Liver (tissue), 9 donors: ENCODE data around the gene CAST. TPM values are rescaled to one million over a fixed set of nuclear protein-coding genes. Genes with fewer than 3 reads are reported as not detected.
A peak's percentile ranks its signal among the peaks of the same experiment; 100 is the strongest.

Source experiments
- DNase-seq: peaks from one replicate; pipeline ENCODE4 v3.0.0-alpha.2; 2017; ENCODE audit warnings: low spot score
- H3K27ac ChIP-seq, 2 donors: one replicate each; pipeline ENCODE4 v1.7.0; 2013; ENCODE audit warnings: inconsistent platforms in 2 of 2, low read length in 2 of 2, control low read depth in 1 of 2, low read depth in 1 of 2, mild to moderate bottlenecking in 1 of 2
- H3K27me3 ChIP-seq, 4 donors: one replicate each; pipeline versions ENCODE4 v1.6.1 to v1.7.0; 2013; ENCODE audit warnings: low read length in 3 of 4, inconsistent platforms in 1 of 4, mild to moderate bottlenecking in 1 of 4, moderate library complexity in 1 of 4; ENCODE audit not compliant: control insufficient read depth in 4 of 4, insufficient read depth in 4 of 4
- H3K36me3 ChIP-seq, 4 donors: one replicate each; pipeline versions ENCODE4 v1.6.1 to v1.7.0; 2013; ENCODE audit warnings: low read length in 3 of 4, mild to moderate bottlenecking in 3 of 4, low read depth in 1 of 4, moderate library complexity in 1 of 4; ENCODE audit not compliant: control insufficient read depth in 4 of 4, insufficient read depth in 3 of 4
- H3K4me1 ChIP-seq, 4 donors: one replicate each; pipeline versions ENCODE4 v1.6.1 to v1.7.0; 2013; ENCODE audit warnings: low read length in 3 of 4, mild to moderate bottlenecking in 3 of 4, moderate library complexity in 1 of 4; ENCODE audit not compliant: control insufficient read depth in 4 of 4, insufficient read depth in 4 of 4
- H3K4me3 ChIP-seq, 3 donors: one replicate each; pipeline versions ENCODE4 v1.6.1 to v1.7.0; 2013; ENCODE audit warnings: low read length in 3 of 3, control low read depth in 1 of 3, low read depth in 1 of 3, mild to moderate bottlenecking in 1 of 3
- H3K9ac ChIP-seq, 2 donors: one replicate each; pipeline ENCODE4 v1.7.0; 2013; ENCODE audit warnings: low read length in 2 of 2, mild to moderate bottlenecking in 2 of 2, moderate library complexity in 2 of 2, control low read depth in 1 of 2, low read depth in 1 of 2
- H3K9me3 ChIP-seq, 4 donors: one replicate each; pipeline versions ENCODE4 v1.6.1 to v1.7.0; 2013; ENCODE audit warnings: low read length in 3 of 4; ENCODE audit not compliant: control insufficient read depth in 4 of 4
- FOXA1 ChIP-seq: IDR thresholded peaks from 2 replicates; pipeline ENCODE4 v1.6.1; 2016; ENCODE audit warnings: antibody characterized with exemption
- FOXA2 ChIP-seq: IDR thresholded peaks from 2 replicates; pipeline ENCODE4 v1.6.1; 2016; ENCODE audit warnings: antibody characterized with exemption
- HNF4A ChIP-seq, 2 donors: conservative IDR thresholded peaks; 2 replicates each; pipeline ENCODE4 v1.6.1; 2016; ENCODE audit warnings: antibody characterized with exemption in 2 of 2, mild to moderate bottlenecking in 2 of 2
- NR2F2 ChIP-seq: IDR thresholded peaks from 2 replicates; pipeline ENCODE4 v1.6.1; 2016; ENCODE audit warnings: antibody characterized with exemption
- RAD21 ChIP-seq, 2 donors: IDR thresholded peaks; 2 replicates each; pipeline ENCODE4 v1.6.1; 2016; ENCODE audit warnings: antibody characterized with exemption in 2 of 2, mild to moderate bottlenecking in 2 of 2
- RXRA ChIP-seq, 2 donors: IDR thresholded peaks; 2 replicates each; pipeline ENCODE4 v1.6.1; 2017 to 2018; ENCODE audit warnings: antibody characterized with exemption in 2 of 2, mild to moderate bottlenecking in 1 of 2
- SP1 ChIP-seq: IDR thresholded peaks from 2 replicates; pipeline ENCODE4 v1.6.1; 2018; ENCODE audit warnings: antibody characterized with exemption, mild to moderate bottlenecking
- WGBS: extraction: QIAGEN DNeasy Blood & Tissue Kit; methylation state at CpG from one replicate; pipeline ENCODE4 v1.1.7; 2013; 5-methylcytosine and 5-hydroxymethylcytosine counted together
- polyA plus RNA-seq, 2 donors: library from polyadenylated mRNA; stranded (reverse) in 1 of 2; unstranded in 1 of 2; fragments of 200-250 nt in 1 of 2; fragments of >200 nt in 1 of 2; fragmentation: Nextera tagmentation in 1 of 2; extraction: Ambion mirVana in 1 of 2; gene quantifications; one replicate each; pipeline versions ENCODE4 v1.2.1 to v1.2.3, GENCODE V29; 2013 to 2015
- total RNA-seq, 2 donors: library from RNA; depleted of rRNA; stranded (reverse); fragments of >200 nt; gene quantifications; one replicate each; pipeline ENCODE4 v1.2.3, GENCODE V29; 2014
- TF ChIP-seq, protein P1 (sequence below): IDR thresholded peaks from 2 replicates; pipeline ENCODE4 v1.6.1; 2016; ENCODE audit warnings: antibody characterized with exemption, mild to moderate bottlenecking
- TF ChIP-seq, protein P2 (sequence below): IDR thresholded peaks from 2 replicates; pipeline ENCODE4 v1.6.1; 2016; ENCODE audit warnings: antibody characterized with exemption
- TF ChIP-seq, protein P3 (sequence below): fragments of 150-350 bp; IDR thresholded peaks from 2 replicates; pipeline ENCODE4 v1.5.1; 2017; ENCODE audit warnings: improper control_type of control experiment, low read depth, low read length; ENCODE audit not compliant: missing input control
- TF ChIP-seq, protein P4 (sequence below): IDR thresholded peaks from 2 replicates; pipeline ENCODE4 v1.6.1; 2016; ENCODE audit warnings: antibody characterized with exemption
- donor health status: healthy.
- donor health status: healthy.
- donor health status: healthy.
- donor health status: healthy.
- donor health status: healthy.

CAST gene
- total and polyA plus RNA-seq, 4 donors, result 43.3 to 126 (median 81.0) TPM

DNA sequence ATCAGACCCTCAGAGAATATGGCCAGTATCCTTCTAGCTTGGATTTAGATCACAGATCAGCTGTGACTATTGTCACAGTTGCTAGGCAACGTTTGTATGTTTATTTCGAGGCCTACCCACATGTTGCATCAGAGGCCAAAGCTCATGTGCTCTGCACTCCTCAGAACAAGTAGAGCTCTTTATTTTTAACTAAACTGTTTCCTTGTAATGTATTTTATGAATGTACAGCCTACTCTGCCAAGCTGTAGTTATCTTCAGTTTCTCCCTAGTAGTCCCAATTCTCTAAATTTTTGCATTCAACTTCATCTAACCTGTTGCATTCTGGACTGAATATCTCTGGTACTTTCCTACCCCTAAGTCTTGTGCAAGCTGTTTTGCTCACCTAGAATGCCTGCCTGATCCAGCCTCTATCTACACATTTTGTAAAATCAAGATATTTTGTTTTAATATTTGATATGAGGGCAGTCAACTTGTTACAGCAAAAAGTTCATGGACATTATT lies 52.8 kb downstream of the CAST start (continued):
- TF ChIP-seq, protein P1, sequence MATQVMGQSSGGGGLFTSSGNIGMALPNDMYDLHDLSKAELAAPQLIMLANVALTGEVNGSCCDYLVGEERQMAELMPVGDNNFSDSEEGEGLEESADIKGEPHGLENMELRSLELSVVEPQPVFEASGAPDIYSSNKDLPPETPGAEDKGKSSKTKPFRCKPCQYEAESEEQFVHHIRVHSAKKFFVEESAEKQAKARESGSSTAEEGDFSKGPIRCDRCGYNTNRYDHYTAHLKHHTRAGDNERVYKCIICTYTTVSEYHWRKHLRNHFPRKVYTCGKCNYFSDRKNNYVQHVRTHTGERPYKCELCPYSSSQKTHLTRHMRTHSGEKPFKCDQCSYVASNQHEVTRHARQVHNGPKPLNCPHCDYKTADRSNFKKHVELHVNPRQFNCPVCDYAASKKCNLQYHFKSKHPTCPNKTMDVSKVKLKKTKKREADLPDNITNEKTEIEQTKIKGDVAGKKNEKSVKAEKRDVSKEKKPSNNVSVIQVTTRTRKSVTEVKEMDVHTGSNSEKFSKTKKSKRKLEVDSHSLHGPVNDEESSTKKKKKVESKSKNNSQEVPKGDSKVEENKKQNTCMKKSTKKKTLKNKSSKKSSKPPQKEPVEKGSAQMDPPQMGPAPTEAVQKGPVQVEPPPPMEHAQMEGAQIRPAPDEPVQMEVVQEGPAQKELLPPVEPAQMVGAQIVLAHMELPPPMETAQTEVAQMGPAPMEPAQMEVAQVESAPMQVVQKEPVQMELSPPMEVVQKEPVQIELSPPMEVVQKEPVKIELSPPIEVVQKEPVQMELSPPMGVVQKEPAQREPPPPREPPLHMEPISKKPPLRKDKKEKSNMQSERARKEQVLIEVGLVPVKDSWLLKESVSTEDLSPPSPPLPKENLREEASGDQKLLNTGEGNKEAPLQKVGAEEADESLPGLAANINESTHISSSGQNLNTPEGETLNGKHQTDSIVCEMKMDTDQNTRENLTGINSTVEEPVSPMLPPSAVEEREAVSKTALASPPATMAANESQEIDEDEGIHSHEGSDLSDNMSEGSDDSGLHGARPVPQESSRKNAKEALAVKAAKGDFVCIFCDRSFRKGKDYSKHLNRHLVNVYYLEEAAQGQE, result peak; percentile 35
- TF ChIP-seq RXRA (IDR thresholded peaks at IDR 0.05) (peak; percentile 59 to 72), NR2F2 (peak; percentile 59), SP1 (peak; percentile 65), FOXA1 (no peak)
- TF ChIP-seq, protein P2, sequence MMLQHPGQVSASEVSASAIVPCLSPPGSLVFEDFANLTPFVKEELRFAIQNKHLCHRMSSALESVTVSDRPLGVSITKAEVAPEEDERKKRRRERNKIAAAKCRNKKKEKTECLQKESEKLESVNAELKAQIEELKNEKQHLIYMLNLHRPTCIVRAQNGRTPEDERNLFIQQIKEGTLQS, result peak; percentile 93

DNA sequence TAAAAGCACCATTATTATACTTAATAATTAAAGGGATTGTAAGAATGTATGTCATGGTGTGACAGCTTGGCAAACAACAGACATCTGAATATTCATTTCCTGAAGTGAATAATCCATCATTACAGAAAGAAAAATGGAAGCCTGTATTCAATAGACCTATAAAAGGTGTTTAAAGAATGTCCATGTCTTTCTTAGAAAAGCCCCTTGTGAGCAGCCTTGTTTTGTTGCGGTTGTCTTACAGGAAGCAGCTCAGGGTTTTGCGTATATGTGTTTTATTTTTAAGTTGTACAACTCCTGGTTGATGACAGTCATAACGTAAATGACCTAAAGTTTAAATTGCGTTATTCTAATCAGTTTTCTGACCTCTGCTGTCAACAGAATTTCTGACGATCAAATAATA lies 53.8 kb downstream of the CAST start:
- DNase-seq, result no peak
- H3K4me3 ChIP-seq, result no peak overlapping the region
- peak overlapping the region in 1 of 2 donors; percentile 79 for H3K27ac ChIP-seq
- TF ChIP-seq FOXA2, result no peak
- TF ChIP-seq RXRA (IDR thresholded peaks at IDR 0.05), result no peak
- TF ChIP-seq, protein P3, sequence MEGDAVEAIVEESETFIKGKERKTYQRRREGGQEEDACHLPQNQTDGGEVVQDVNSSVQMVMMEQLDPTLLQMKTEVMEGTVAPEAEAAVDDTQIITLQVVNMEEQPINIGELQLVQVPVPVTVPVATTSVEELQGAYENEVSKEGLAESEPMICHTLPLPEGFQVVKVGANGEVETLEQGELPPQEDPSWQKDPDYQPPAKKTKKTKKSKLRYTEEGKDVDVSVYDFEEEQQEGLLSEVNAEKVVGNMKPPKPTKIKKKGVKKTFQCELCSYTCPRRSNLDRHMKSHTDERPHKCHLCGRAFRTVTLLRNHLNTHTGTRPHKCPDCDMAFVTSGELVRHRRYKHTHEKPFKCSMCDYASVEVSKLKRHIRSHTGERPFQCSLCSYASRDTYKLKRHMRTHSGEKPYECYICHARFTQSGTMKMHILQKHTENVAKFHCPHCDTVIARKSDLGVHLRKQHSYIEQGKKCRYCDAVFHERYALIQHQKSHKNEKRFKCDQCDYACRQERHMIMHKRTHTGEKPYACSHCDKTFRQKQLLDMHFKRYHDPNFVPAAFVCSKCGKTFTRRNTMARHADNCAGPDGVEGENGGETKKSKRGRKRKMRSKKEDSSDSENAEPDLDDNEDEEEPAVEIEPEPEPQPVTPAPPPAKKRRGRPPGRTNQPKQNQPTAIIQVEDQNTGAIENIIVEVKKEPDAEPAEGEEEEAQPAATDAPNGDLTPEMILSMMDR, result no peak
- TF ChIP-seq HNF4A (conservative IDR thresholded peaks at IDR 0.05), result no peak
- H3K4me1 ChIP-seq, result peaks cover 9 to 36% (median 22%) of the 10 kb centered on the region in 4 donors
- no peaks in the 10 kb centered on the region for H3K9me3 ChIP-seq
- WGBS, result 76% methylated on average over 5 of the region's 5 CpGs
- H3K27me3 ChIP-seq, result no peaks in the 10 kb centered on the region
- peak overlapping the region in 1 of 2 donors; percentile 54 for H3K9ac ChIP-seq
- H3K36me3 ChIP-seq, result no peaks in the 10 kb centered on the region

DNA sequence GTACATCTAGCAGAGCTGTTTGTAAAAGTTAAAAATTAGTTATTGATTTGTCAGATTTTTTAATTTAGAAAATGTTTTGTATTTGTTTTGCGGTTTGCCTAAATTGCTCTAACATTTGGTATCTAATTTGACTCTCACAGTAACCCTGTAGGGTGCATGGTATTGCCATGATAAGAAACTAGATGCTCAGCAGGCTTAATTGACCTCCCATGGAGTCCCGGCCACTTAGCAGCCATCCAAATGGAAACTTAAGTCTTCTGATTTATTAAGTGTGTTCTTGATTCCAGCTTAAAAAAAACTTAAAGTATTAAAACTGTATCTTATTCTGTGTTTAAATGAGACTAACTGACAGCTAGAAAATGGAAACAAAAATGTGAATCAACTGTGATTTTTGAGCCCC lies 54.5 kb downstream of the CAST start:
- Histone ChIP-seq H3K4me1 (peaks cover 9 to 32% (median 19%) of the 10 kb centered on the region in 4 donors), H3K27me3 (no peaks in the 10 kb centered on the region), H3K9ac (no peak overlapping the region), H3K4me3 (no peak overlapping the region), H3K9me3 (no peaks in the 10 kb centered on the region), H3K36me3 (no peaks in the 10 kb centered on the region), H3K27ac (no peak overlapping the region)
- DNase-seq, result no peak
- TF ChIP-seq RAD21 (IDR thresholded peaks at IDR 0.05), result no peak
- TF ChIP-seq, protein P4, sequence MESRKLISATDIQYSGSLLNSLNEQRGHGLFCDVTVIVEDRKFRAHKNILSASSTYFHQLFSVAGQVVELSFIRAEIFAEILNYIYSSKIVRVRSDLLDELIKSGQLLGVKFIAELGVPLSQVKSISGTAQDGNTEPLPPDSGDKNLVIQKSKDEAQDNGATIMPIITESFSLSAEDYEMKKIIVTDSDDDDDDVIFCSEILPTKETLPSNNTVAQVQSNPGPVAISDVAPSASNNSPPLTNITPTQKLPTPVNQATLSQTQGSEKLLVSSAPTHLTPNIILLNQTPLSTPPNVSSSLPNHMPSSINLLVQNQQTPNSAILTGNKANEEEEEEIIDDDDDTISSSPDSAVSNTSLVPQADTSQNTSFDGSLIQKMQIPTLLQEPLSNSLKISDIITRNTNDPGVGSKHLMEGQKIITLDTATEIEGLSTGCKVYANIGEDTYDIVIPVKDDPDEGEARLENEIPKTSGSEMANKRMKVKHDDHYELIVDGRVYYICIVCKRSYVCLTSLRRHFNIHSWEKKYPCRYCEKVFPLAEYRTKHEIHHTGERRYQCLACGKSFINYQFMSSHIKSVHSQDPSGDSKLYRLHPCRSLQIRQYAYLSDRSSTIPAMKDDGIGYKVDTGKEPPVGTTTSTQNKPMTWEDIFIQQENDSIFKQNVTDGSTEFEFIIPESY, result no peak
- 49% methylated on average over 2 of the region's 2 CpGs for WGBS
